Measurements from ENCODE around the gene KATNIP.
"Not testable (repeated sequence)": the region's sequence is repeated elsewhere in the genome, so short reads cannot be mapped to it uniquely, and the experiment has no call there.

The KATNIP gene

DNA sequence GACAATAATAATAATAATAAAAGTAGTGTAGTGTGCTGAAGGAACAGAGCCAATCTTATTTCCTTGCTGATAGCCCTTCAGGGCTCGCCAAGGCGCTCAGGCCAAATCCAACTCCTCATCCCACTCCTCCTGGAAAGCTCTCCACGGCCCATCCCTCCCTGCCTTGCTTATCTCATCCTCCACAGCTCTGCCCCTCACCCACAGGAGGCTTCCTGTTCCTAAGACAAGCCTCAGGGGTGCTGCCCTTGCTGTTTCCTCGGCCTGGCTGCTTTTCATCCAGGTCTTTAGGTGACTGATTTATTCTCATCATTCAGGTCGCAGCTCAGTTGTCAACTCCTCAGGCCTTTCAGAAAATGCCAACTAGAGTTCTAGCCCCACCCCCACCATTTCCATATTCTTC is 11.4 kb upstream of the KATNIP start:
- no peak for DNase-seq

DNA sequence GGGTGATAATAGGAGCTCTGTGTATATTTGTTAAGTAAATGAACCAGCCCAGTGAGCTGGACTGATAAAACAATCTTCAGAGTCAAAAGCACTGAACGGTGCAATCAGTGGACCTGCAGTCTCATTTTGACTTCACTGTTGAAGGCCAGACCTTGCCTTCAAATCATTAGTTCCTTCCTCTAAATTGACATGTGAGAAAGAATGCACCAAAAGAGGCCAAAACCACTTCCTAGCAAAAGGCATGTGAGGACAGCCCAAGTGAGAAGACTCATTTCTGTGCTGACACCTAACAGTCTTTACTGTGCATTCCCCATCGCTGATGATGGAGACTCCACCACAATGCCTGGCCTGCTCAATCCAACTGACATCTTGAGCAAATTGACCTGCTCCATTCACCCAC is 10.8 kb upstream of the KATNIP start:
- no peak for DNase-seq

- DNase-seq: no peak
Observed at GRCh38 chr16:27539636-27540035, 10.3 kb upstream of the KATNIP start.

DNA sequence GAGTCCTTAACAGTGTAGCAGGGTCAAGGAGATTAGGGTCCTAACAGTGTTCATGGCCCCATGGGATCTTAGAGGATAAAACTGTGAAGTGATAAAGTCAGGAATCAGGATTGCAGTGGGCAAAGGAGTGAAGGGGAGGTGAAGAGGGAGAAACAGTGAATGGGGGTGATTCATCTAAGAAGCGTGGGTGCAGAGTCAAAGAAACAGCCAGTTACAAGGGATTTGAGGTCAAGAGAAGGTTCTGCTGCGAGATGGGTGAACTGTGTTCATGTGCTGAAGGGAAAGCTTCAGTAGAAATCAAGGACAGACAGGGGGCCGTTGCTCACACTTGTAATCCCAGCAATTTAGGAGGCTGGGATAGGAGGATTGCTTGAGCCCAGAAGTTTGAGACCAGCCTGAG is 6.1 kb upstream of the KATNIP start:
- DNase-seq: no peak

DNA sequence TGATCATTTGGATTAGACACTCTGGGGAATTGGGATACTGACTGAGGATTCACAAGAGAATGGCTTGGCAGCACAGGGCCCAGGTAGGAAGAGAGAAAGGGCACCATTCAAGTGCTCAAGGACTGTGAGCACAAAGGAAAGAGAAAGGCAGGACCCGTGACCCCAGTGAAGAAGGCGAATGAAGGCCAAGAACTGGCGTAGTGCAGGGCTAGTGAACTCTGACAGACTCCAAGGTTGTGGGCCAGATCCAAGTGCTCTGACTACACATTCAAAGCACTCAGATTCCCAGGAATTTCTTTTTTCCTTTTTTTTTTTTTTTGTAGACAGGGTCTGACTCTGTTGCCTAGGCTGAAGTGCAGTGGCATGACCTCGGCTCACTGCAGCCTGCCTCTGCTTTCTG is 5.3 kb upstream of the KATNIP start:
- no peak for DNase-seq

- DNase-seq: no peak
Observed at GRCh38 chr16:27547134-27547533, 2.8 kb upstream of the KATNIP start.

DNA sequence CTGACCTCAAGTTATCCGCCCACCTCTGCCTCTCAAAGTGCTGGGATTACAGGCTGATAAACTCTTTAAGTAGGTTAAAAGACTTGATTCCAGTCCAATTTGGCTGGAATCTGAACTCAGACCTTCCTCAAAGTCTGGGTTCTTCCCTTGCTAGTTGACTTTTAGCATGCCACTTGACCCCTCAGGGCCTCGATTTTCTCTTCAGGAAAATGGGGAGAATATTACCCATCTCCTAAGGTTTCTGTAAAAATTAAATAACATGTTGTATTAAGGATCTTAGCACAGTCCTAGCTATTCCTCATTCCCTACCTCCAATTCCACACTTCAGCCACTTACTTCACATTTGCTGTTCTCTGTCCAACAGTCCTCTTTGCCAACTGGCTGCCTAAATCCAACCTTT is 2.1 kb upstream of the KATNIP start:
- no peak for DNase-seq

DNA sequence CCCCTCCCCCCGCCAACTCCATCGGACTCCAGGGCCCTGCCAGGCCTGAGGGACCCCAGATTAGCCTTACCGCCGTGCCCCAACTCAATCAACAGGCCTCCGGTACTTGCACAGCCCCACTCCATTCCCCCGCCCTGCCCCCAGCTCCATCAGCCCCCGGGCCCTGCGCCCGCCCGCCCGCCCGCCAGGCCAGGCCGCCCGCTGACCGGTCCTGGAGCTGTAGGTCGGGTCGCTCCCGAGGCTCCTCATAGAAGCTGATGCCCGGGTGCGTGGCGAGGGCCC is 539 bp upstream of the KATNIP start:
- DNase-seq: no peak

DNA sequence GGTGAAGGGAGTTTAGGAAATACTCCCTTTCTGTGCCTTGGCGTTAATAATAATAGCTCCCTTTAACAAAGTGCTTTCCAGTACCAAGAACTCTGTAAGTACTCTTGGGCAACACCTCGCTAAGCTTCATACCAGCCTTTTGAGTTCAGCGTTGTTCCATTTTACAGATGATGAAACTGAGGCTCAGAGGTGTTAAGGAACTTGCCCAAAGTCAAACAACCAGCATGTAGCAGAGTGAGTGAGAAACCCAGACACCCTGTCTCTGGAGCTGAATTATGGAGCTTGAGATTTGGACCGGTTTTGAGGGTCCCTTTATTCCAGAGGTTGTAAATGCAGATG is 607 bp downstream of the KATNIP start:
- no peak for DNase-seq

DNA sequence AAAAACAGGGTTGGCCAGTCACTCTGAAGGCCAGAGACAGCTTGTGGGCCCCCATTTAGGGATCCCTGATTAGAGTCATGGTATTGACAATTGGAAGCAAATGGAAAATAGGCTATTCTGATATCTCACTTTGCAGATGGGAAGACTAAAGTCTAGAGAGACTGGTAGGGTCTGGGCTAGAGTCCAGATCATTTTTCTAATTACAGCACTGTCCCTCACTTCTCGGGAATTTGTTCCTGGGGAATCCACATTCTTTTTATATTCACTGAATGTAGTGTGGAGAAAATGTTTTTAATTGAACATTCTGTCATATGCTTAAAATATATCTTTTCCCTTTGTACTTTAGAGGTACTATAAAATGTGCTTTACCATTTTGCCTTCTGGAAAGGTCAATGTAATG is 1.1 kb downstream of the KATNIP start:
- no peak for DNase-seq

- DNase-seq: no peak
Observed at GRCh38 chr16:27556471-27556870, 6.5 kb downstream of the KATNIP start.

DNA sequence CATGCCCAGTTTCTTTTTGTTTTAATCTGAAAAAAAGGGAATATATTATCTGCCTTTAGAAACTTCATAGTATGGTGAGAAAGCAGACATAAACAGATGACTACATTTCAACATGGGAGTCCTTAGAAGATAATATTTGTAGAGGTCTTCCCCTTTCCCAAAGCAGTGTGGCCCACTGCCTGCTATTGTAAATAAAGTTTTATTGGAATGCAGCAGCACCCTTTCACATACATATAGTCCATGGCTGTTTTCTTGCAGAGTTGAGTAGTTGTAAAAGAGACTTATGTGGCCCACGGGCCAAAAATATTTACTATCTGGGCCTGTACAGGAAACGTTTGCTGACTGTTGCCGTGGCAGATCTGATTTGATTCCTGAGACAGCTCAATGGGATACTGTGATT is 8.5 kb downstream of the KATNIP start:
- DNase-seq: no peak

- no peak for DNase-seq
Observed at GRCh38 chr16:27558932-27559331, 9.0 kb downstream of the KATNIP start.

DNA sequence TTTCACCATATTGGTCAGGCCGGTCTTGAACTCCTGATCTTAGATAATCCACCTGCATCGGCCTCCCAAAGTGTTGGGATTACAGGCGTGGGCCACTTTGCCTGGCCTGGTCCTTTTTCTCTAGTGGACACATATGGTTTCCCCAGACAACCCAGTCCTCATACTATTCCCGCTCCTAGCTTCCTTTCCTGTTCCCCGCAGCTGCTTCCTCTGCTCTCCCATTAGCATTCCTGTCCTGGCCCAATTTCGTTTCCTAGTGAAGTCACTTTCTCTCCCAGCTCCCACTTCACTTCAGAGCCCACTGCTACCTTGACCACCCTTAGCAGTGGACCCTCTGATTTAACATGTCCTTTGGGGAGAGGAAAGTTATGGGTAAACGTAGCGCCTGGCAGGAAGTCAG is 11.3 kb downstream of the KATNIP start:
- no peak for DNase-seq

- DNase-seq: no peak
Observed at GRCh38 chr16:27564224-27564623, 14.3 kb downstream of the KATNIP start.

DNA sequence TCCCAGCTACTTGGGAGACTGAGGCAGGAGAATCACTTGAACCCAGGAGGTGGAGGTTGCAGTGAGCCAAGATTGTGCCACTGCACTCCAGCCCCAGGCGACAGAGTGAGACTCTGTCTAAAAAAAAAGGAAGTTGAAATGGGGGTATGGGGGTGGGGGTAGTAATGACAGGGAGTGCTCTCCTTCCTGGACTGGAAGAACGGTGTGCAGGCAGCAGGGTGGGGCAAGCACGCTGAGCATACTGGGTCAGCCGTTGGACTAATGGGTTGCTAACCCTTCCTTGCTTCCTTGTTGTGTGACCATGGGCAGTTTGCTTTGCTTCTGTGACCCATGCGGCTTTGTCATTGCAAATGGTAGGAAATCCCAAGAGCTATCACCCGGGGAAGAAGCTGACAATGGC is 16.5 kb downstream of the KATNIP start:
- DNase-seq: no peak

DNA sequence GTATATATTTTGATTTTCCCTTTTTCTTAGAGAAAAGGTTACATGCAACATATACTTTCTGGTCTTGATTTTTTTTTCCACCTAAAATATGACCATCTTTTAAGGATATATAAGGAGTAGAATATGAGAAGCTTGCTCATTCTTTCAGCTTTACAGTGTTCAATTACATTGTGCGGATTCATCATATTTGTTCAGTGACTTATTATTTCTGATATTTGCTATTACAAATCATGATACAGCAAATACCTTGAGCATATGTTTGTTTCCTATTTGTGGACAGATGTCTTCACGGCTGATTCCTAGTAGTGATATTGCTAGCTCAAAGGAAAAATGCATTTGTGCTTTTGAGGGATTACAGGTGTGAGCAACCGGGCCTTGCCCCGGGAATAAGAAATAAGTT is 18.1 kb downstream of the KATNIP start:
- no peak for DNase-seq

DNA sequence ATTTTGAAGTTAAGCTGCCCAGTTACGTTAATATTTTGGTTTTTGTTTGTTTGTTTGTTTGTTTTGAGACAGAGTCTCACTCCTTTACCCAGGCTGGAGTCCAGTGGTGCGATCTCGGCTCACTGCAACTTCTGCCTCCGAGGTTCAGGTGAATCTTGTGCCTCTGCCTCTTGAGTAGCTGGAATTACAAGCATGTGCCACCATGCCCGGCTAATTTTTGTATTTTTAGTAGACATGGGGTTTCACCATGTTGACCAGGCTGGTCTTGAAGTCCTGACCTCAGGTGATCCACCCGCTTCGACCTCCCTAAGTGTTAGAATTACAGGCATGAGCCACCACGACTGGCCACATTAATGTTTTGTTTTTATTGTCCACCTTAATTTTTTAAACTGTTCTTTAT is 21.0 kb downstream of the KATNIP start:
- not testable (repeated sequence) for DNase-seq

- DNase-seq: no peak
Observed at GRCh38 chr16:27571433-27572326, 21.7 kb downstream of the KATNIP start.

- no peak for DNase-seq
Observed at GRCh38 chr16:27572711-27573110, 22.8 kb downstream of the KATNIP start.

- DNase-seq: no peak
Observed at GRCh38 chr16:27576729-27577128, 26.8 kb downstream of the KATNIP start.

GRCh38 chr16:27579087-27579980 is 29.4 kb downstream of the KATNIP start:
- no peak for DNase-seq

GRCh38 chr16:27582883-27583282 is 32.9 kb downstream of the KATNIP start:
- no peak for DNase-seq

GRCh38 chr16:27583634-27584033 is 33.7 kb downstream of the KATNIP start:
- no peak for DNase-seq

DNA sequence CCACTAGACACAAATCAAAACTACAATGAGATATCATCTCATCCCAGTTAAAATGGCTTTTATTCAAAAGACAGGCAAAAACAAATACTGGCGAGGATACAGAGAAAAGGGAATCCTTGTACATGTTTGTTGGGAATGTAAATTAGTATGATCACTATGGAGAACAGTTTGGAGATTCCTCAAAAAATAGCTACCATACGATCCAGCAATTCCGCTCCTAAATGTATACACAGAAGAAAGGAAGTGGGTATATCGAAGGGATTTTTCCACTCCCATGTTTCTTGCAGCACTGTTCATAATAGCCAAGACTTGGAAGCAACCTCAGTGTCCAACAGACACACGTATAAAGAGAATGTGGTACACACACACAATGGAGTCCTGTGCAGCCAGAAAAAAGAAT is 35.3 kb downstream of the KATNIP start:
- no peak for DNase-seq

Measured in activated CD4-positive, CD25-positive, alpha-beta regulatory T cell (primary cell).